Spleen (tissue), 11 donors: ENCODE results near the gene TUBGCP2. TPM values are rescaled to one million over a fixed set of nuclear protein-coding genes. Genes with fewer than 3 reads are reported as not detected.
A peak's percentile ranks its signal among the peaks of the same experiment; 100 is the strongest.

Experiments used
- DNase-seq: peaks from one replicate; pipeline ENCODE4 v3.0.0-alpha.2; 2020
- H3K27ac ChIP-seq, 8 donors: fragments of 200-600 bp; sonication (generic) in 7 of 8; 1 replicate in 4 of 8; 2 replicates in 4 of 8; pipeline versions ENCODE4 v1.5.0 to v1.8.0; 2016 to 2021; ENCODE audit warnings: inconsistent platforms in 4 of 8, mild to moderate bottlenecking in 4 of 8, moderate library complexity in 1 of 8
- H3K27me3 ChIP-seq, 7 donors: fragments of 200-600 bp; sonication (generic) in 6 of 7; replicated peaks in 1 of 7; 1 replicate in 4 of 7; 2 replicates in 3 of 7; pipeline versions ENCODE4 v1.5.0 to v1.8.0; 2016 to 2021; ENCODE audit warnings: inconsistent platforms in 3 of 7, mild to moderate bottlenecking in 1 of 7
- H3K36me3 ChIP-seq, 6 donors: fragments of 200-600 bp; sonication (generic) in 5 of 6; 1 replicate in 4 of 6; 2 replicates in 2 of 6; pipeline versions ENCODE4 v1.5.0 to v1.8.0; 2016 to 2021; ENCODE audit warnings: inconsistent platforms in 2 of 6
- H3K4me1 ChIP-seq, 6 donors: fragments of 200-600 bp; sonication (generic) in 5 of 6; 1 replicate in 3 of 6; 2 replicates in 3 of 6; pipeline versions ENCODE4 v1.5.0 to v1.8.0; 2016 to 2021; ENCODE audit warnings: inconsistent platforms in 3 of 6
- H3K4me3 ChIP-seq, 8 donors: fragments of 200-600 bp; sonication (generic) in 7 of 8; 1 replicate in 4 of 8; 2 replicates in 4 of 8; pipeline versions ENCODE4 v1.5.0 to v1.8.0; 2016 to 2021; ENCODE audit warnings: inconsistent platforms in 4 of 8, mild to moderate bottlenecking in 4 of 8, moderate library complexity in 2 of 8
- H3K9me3 ChIP-seq, 8 donors: fragments of 200-600 bp; sonication (generic) in 7 of 8; 1 replicate in 4 of 8; 2 replicates in 4 of 8; pipeline versions ENCODE4 v1.5.0 to v1.8.0; 2016 to 2021; ENCODE audit warnings: inconsistent platforms in 4 of 8
- POLR2A ChIP-seq, 3 donors: fragments of 450-650 bp; IDR thresholded peaks; one replicate each; pipeline ENCODE4 v1.5.1; 2017; ENCODE audit warnings: antibody characterized with exemption in 3 of 3, mild to moderate bottlenecking in 1 of 3
- POLR2AphosphoS5 ChIP-seq, 3 donors: sonication (generic); formaldehyde crosslinking; IDR thresholded peaks; one replicate each; pipeline ENCODE4 v1.5.1; 2017; ENCODE audit warnings: antibody characterized with exemption in 3 of 3
- WGBS, 5 donors: extraction: QIAGEN DNeasy Blood & Tissue Kit in 3 of 5; methylation state at CpG; one replicate each; pipeline versions ENCODE4 v1.1.5 to v1.1.7; 2013 to 2018; 5-methylcytosine and 5-hydroxymethylcytosine counted together
- intact Hi-C: fragments of 100-400 bp; cut with DNase I; formaldehyde crosslinking; loops from one replicate; pipeline ENCODE4 v1.15.0; 2023; ENCODE audit warnings: low total_unique reads
- polyA plus RNA-seq, 3 donors: library from polyadenylated mRNA; stranded (reverse); fragments of 200-250 nt; gene quantifications; one replicate each; pipeline ENCODE4 v1.2.1, GENCODE V29; 2013
- total RNA-seq, 7 donors: library from RNA; depleted of rRNA in 3 of 7; stranded (reverse); fragments of >200 nt in 3 of 7; fragmentation: NEBNext Ultra II Directional in 4 of 7; extraction: Animal tissue kit (Norgen Biotek cat#: 25700) in 4 of 7; gene quantifications; one replicate each; pipeline versions ENCODE4 v1.1.0 to v1.2.1, GENCODE V29; 2016 to 2021
- TF ChIP-seq, protein P1 (sequence below), 11 experiments: fragments of 200-600 bp in 7 of 11; fragments of 450-650 bp in 4 of 11; sonication (generic) in 4 of 11; IDR thresholded peaks in 8 of 11; conservative IDR thresholded peaks in 3 of 11; 1 replicate in 7 of 11; 2 replicates in 4 of 11; pipeline versions ENCODE4 v1.4.0 to v1.8.0; 2016 to 2021; ENCODE audit warnings: antibody characterized with exemption in 11 of 11, inconsistent platforms in 4 of 11, mild to moderate bottlenecking in 1 of 11
- donor health status: healthy with polysubstance abuse.
- donor health status: DM: no; HTN: no; CAD: no; lungs with moderate emphysema.
- donor health status: DM: no; HTN: no; CAD: no.
- donor health status: Bipolar disorder and iron deficiency.
- donor health status: healthy.
- donor health status: DM: no; HTN: no; CAD: no.
- donor health status: DM: yes; HTN: yes; CAD: no.

The TUBGCP2 gene
- total and polyA plus RNA-seq, 10 donors, result 40.2 to 201 (median 57.6) TPM

DNA sequence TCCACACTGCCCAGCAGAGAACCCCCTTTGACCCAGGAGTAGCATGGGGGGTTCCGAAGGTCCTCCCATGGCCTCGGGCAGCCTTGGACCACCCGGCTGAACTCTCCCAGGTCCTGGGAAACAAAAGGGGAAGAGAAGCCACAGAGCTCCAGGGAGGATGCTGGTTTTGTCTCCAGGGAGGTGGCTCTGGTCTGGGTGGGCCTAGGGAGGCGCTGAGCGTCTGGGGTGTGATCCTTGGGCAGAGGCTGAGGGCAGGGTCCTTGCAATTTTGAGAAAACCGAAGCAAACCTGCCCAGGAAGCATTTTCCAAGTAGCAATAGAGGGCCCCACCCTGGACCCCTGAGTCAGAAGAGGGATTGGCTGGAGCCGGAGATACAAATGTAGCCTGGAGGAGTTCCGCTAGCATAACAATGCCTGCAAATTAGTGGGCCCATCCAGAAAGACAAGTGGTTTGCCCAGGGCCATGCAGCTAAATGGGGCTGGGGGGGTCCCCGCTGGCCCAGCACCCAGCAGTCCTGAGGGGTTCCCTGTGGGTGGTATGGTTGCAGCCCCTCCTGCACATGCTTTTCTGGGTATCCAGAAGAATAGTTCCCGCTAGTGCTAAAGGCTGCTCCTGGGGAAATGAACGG is 76.6 kb downstream of the TUBGCP2 start:
- DNase-seq, result no peak
- Histone ChIP-seq H3K36me3 (no peaks in the 10 kb centered on the region), H3K9me3 (no peaks in the 10 kb centered on the region), H3K4me3 (no peak overlapping the region), H3K27me3 (peaks cover 0 to 100% (median 69%) of the 10 kb centered on the region in 7 donors), H3K27ac (no peak overlapping the region), H3K4me1 (peaks cover 16 to 50% (median 37%) of the 10 kb centered on the region in 6 donors)
- TF ChIP-seq, protein P1, sequence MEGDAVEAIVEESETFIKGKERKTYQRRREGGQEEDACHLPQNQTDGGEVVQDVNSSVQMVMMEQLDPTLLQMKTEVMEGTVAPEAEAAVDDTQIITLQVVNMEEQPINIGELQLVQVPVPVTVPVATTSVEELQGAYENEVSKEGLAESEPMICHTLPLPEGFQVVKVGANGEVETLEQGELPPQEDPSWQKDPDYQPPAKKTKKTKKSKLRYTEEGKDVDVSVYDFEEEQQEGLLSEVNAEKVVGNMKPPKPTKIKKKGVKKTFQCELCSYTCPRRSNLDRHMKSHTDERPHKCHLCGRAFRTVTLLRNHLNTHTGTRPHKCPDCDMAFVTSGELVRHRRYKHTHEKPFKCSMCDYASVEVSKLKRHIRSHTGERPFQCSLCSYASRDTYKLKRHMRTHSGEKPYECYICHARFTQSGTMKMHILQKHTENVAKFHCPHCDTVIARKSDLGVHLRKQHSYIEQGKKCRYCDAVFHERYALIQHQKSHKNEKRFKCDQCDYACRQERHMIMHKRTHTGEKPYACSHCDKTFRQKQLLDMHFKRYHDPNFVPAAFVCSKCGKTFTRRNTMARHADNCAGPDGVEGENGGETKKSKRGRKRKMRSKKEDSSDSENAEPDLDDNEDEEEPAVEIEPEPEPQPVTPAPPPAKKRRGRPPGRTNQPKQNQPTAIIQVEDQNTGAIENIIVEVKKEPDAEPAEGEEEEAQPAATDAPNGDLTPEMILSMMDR (IDR thresholded peaks at IDR 0.05 in 8 of 11, conservative IDR thresholded peaks at IDR 0.05 in 3 of 11), result no peak
- TF ChIP-seq POLR2AphosphoS5 (IDR thresholded peaks at IDR 0.05) (no peak), POLR2A (IDR thresholded peaks at IDR 0.05) (no peak)
- WGBS, 5 donors, result 50 to 65% (median 63%) methylated on average over 11 of the region's 11 CpGs
- intact Hi-C loops, result no loop called here

DNA sequence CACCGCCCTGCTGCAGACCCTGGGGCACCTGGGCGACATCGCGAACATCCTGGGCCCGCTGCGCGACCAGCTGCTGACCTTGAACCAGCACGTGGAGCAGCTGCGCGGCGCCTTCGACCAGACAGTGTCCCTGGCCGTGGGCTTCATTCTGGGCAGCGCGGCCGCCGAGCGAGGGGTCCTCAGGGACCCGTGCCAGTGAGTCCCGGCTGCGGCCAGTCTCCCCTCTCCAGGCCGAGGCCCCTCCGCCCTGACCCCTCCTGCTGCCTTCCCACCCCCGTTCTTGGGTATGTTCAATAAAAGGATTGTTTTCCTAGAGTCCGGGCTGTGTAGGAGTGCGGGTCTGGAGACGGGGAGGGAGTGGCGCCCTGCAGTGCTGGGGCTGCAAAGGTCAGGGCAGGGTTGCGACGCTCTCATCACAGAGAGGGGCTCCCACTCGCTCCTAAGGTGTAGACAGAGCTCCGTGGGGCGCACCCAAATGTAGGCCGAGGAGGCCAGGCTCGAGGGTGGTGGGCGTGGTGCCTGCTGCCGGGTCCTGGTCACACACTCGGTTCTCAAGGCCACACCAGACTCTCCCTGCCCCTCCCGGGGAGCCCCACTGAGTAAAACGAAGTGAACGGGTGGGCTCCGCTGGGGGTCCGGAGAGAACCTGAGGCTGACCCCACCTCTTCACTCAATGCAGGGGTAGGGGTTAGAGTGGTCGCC is 77.3 kb downstream of the TUBGCP2 start:
- WGBS, 5 donors, result 26 to 50% (median 32%) methylated on average over 27 to 44 of the region's 44 CpGs
- Histone ChIP-seq H3K4me1 (peaks cover 9 to 44% (median 31%) of the 10 kb centered on the region in 6 donors), H3K4me3 (peak overlapping the region in 2 of 8 donors; percentile 31 to 65), H3K27ac (no peak overlapping the region), H3K9me3 (no peaks in the 10 kb centered on the region), H3K36me3 (no peaks in the 10 kb centered on the region), H3K27me3 (peaks cover 0 to 100% (median 69%) of the 10 kb centered on the region in 7 donors)
- TF ChIP-seq, protein P1 (IDR thresholded peaks at IDR 0.05 in 8 of 11, conservative IDR thresholded peaks at IDR 0.05 in 3 of 11), result no peak
- TF ChIP-seq POLR2AphosphoS5 (IDR thresholded peaks at IDR 0.05) (no peak), POLR2A (IDR thresholded peaks at IDR 0.05) (no peak)
- DNase-seq, result no peak
- intact Hi-C loops, result no loop called here

DNA sequence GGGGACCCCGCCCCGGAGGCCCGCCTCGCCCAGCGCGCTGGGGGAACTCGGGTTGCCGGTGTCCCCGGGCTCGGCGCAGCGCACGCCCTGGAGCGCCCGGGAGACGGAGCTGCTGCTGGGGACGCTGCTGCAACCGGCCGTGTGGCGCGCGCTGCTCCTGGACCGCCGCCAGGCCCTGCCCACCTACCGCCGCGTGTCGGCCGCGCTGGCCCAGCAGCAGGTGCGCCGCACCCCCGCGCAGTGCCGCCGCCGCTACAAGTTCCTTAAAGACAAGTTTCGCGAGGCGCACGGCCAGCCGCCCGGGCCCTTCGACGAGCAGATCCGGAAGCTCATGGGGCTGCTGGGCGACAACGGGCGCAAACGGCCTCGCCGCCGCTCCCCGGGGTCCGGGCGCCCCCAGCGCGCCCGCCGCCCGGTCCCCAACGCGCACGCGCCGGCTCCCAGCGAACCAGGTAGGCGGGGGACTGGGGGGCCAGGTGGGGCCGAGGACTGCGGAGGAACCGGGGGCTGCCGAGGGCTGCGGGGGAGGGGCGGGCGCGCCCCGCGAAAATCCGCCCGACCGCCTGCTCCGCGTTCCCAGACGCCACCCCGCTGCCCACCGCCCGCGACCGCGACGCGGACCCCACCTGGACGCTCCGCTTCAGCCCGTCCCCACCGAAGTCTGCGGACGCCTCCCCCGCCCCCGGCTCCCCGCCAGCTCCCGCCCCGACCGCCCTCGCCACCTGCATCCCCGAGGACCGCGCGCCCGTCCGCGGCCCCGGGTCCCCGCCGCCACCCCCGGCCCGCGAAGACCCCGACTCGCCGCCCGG is 78.1 kb downstream of the TUBGCP2 start:
- peaks cover 0 to 100% (median 66%) of the 10 kb centered on the region in 7 donors for H3K27me3 ChIP-seq
- WGBS, 5 donors, result 1 to 7% (median 4%) methylated on average over 13 to 122 of the region's 122 CpGs
- intact Hi-C loops, result no loop called here

DNA sequence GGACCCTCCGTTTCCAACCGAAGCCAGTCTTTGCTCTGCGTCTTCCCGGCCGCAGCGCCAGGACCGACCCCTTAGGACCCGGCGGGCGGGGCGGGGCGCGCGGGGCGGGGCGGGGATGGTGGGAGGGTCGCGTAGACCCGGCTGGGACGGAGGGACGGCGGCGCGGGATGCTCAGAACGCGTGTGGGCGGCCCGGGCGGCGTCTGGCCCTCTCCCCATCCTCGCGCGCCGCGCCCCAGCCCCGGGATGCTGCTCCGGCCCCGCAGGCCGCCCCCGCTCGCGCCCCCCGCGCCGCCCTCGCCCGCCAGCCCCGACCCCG is 78.7 kb downstream of the TUBGCP2 start, which contains the start of gene UTF1:
UTF1 (plus strand) TSS at position 174 of the 318 bp plus-strand sequence; CDS start at position 246, 72 bp downstream.
- TF ChIP-seq POLR2AphosphoS5 (IDR thresholded peaks at IDR 0.05) (no peak), POLR2A (IDR thresholded peaks at IDR 0.05) (no peak)
- TF ChIP-seq, protein P1 (IDR thresholded peaks at IDR 0.05 in 8 of 11, conservative IDR thresholded peaks at IDR 0.05 in 3 of 11), result no peak
- Histone ChIP-seq H3K27me3 (peaks cover 0 to 100% (median 61%) of the 10 kb centered on the region in 7 donors), H3K4me3 (peak within 1 kb of the TSS in 6 of 8 donors; percentile 10 to 65 (median 32)), H3K9me3 (no peaks in the 10 kb centered on the region), H3K27ac (no peak within 1 kb of the TSS), H3K4me1 (peaks cover 5 to 42% (median 27%) of the 10 kb centered on the region in 6 donors), H3K36me3 (no peaks in the 10 kb centered on the region)
- 0 to 5% (median 3%) methylated on average over 15 to 49 of the region's 49 CpGs; no CpG with 5 or more reads in 1 of the 5 donors for WGBS, 5 donors
- DNase-seq, result no peak
- intact Hi-C loops, result no loop called here

More for the DNA sequence above, 78.1 kb downstream of the TUBGCP2 start:
- Histone ChIP-seq H3K27ac (no peak overlapping the region), H3K4me3 (peak overlapping the region in 6 of 8 donors; percentile 10 to 65 (median 32)), H3K9me3 (no peaks in the 10 kb centered on the region), H3K4me1 (peaks cover 6 to 42% (median 28%) of the 10 kb centered on the region in 6 donors), H3K36me3 (no peaks in the 10 kb centered on the region)
- TF ChIP-seq POLR2A (IDR thresholded peaks at IDR 0.05), result no peak
- peak in 2 of 3 donors; percentile 22 to 34 for TF ChIP-seq POLR2AphosphoS5 (IDR thresholded peaks at IDR 0.05)
- DNase-seq, result peak; percentile 89
